HUES48 (cell line): ENCODE measurements around the gene CTSW.

Source experiments
- H3K27ac ChIP-seq: one replicate; pipeline ENCODE4 v1.7.0; 2013; ENCODE audit warnings: low read depth, low read length, inconsistent platforms
- H3K27me3 ChIP-seq: 2 replicates; pipeline ENCODE4 v1.6.1; 2013; ENCODE audit warnings: mild to moderate bottlenecking, low read length; ENCODE audit not compliant: control insufficient read depth, insufficient read depth
- H3K36me3 ChIP-seq: 2 replicates; pipeline ENCODE4 v1.6.1; 2013; ENCODE audit warnings: low read length; ENCODE audit not compliant: control insufficient read depth, insufficient read depth
- H3K4me1 ChIP-seq: 2 replicates; pipeline ENCODE4 v1.6.1; 2013; ENCODE audit warnings: mild to moderate bottlenecking, low read length; ENCODE audit not compliant: control insufficient read depth, insufficient read depth
- H3K4me3 ChIP-seq: 2 replicates; pipeline ENCODE4 v1.5.1; 2013; ENCODE audit warnings: mild to moderate bottlenecking, low read depth, low read length
- H3K9ac ChIP-seq: 2 replicates; pipeline ENCODE4 v1.6.1; 2013; ENCODE audit warnings: mild to moderate bottlenecking, low read depth, low read length, moderate library complexity
- H3K9me3 ChIP-seq: 2 replicates; pipeline ENCODE4 v1.6.1; 2013; ENCODE audit warnings: low read length; ENCODE audit not compliant: control insufficient read depth, insufficient read depth

Gene CTSW

GRCh38 chr11:65882120-65883057 is 2.8 kb downstream of the CTSW start:
- no peaks in the 10 kb centered on the region for H3K27me3 ChIP-seq
- H3K4me3 ChIP-seq: no peak overlapping the region
- H3K36me3 ChIP-seq: peaks cover 50% of the 10 kb centered on the region
- H3K9me3 ChIP-seq: no peaks in the 10 kb centered on the region
- peaks cover 4% of the 10 kb centered on the region; the same call in 1 of the 2 replicates for H3K4me1 ChIP-seq
- no peak overlapping the region for H3K9ac ChIP-seq
- H3K27ac ChIP-seq: no peak overlapping the region

DNA sequence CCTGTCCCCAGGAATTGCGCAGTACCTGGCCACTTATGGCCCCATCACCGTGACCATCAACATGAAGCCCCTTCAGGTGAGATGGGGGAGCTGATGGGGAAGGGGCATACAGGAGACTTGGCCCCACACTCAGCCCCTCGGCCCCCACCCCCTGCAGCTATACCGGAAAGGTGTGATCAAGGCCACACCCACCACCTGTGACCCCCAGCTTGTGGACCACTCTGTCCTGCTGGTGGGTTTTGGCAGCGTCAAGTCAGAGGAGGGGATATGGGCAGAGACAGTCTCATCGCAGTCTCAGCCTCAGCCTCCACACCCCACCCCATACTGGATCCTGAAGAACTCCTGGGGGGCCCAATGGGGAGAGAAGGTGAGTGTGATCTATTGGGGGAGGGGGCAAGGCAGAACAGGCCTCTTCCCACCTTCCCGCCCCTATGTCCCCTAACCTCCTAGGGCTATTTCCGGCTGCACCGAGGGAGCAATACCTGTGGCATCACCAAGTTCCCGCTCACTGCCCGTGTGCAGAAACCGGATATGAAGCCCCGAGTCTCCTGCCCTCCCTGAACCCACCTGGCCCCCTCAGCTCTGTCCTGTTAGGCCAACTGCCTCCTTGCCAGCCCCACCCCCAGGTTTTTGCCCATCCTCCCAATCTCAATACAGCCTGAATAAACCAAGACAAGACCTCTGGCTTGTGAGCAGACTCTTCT is 3.6 kb downstream of the CTSW start:
- no peaks in the 10 kb centered on the region for H3K9me3 ChIP-seq
- H3K9ac ChIP-seq: no peak overlapping the region
- H3K36me3 ChIP-seq: peaks cover 50% of the 10 kb centered on the region
- H3K4me3 ChIP-seq: no peak overlapping the region
- peaks cover 6% of the 10 kb centered on the region; the same call in 1 of the 2 replicates for H3K4me1 ChIP-seq
- no peak overlapping the region for H3K27ac ChIP-seq
- no peaks in the 10 kb centered on the region for H3K27me3 ChIP-seq

DNA sequence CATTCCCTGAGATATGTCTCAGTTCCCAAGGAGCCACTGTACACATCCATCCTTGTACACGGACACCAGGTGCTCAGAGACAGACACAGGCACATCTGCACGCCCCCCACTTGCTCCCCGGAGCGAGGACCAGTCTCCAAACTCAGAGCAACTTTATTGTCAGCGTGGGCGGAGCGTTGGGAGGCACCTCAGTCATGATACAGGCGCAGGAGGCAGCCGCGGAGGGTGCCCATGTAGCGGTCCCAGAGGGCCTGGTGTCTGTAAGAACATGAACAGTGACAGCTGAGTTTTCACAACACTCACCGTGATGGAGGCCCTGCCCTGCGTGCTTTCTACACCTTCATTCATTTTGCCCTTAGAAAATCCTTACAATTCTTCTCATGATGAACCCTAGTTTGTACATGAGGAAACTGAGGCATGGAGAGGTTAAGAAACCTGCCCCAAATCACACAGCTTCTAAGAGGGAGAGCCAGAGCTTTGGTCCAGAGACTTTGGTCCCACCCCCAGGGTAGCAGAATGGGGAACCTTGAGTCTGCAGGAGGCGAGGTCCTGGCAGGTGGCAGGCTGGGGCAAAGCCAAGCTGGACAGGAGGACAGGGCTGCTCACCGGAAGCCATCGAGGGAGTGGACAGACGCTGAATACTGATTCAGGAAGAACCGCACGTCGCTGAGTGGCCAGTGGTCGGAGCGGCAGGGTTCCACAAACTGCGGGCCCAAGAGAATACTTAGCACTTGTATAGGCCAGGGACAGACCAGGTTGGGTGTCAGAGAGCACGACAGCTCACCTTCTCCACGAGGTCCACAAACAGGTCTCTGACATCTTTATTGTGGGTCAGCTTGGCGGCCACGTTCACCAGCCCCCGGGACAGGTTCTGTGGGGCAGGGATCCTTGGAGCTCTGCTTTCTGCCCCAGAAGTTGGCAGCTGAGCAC is 4.4 kb downstream of the CTSW start:
- H3K9ac ChIP-seq: no peak overlapping the region
- H3K4me1 ChIP-seq: peaks cover 8% of the 10 kb centered on the region; the same call in 1 of the 2 replicates
- peaks cover 50% of the 10 kb centered on the region for H3K36me3 ChIP-seq

DNA sequence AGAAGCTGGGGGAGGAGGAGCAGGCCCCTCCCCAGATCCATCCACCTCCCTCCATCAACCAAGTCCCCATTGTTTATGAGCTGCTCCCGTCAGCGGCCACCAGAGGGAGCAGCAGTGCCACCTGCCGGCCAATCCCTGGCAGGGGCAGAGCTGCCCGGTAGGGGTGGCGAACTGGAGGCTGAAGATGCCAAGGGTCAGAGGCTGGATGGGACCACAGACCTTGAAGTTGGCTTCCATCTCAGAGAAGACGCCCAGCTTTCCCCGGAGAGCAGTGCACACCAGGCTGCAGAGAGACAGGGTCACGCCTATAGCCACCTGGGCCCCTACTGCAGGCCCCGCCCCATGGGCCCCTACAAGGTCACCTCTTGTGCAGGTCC is 5.1 kb downstream of the CTSW start:
- peaks cover 13% of the 10 kb centered on the region for H3K4me1 ChIP-seq
- no peak overlapping the region for H3K27ac ChIP-seq
- H3K27me3 ChIP-seq: peaks cover 8% of the 10 kb centered on the region
- peaks cover 50% of the 10 kb centered on the region for H3K36me3 ChIP-seq
- no peak overlapping the region for H3K9ac ChIP-seq
- no peak overlapping the region for H3K4me3 ChIP-seq
- H3K9me3 ChIP-seq: no peaks in the 10 kb centered on the region

More for the DNA sequence above, 4.4 kb downstream of the CTSW start:
- no peak overlapping the region for H3K4me3 ChIP-seq
- no peak overlapping the region for H3K27ac ChIP-seq
- peaks cover 1% of the 10 kb centered on the region; the same call in 1 of the 2 replicates for H3K27me3 ChIP-seq
- H3K9me3 ChIP-seq: no peaks in the 10 kb centered on the region

GRCh38 chr11:65885231-65885630 is 5.6 kb downstream of the CTSW start:
- Histone ChIP-seq H3K27ac (no peak overlapping the region), H3K9ac (no peak overlapping the region), H3K4me1 (peaks cover 18% of the 10 kb centered on the region), H3K4me3 (no peak overlapping the region), H3K9me3 (no peaks in the 10 kb centered on the region), H3K36me3 (peaks cover 50% of the 10 kb centered on the region), H3K27me3 (peaks cover 13% of the 10 kb centered on the region)

- Histone ChIP-seq H3K9ac (no peak overlapping the region), H3K27me3 (peaks cover 14% of the 10 kb centered on the region), H3K27ac (no peak overlapping the region), H3K9me3 (no peaks in the 10 kb centered on the region), H3K4me1 (peaks cover 18% of the 10 kb centered on the region), H3K36me3 (peaks cover 50% of the 10 kb centered on the region), H3K4me3 (no peak overlapping the region)
These were observed 6.3 kb downstream of the CTSW start for GRCh38 chr11:65885808-65886536.

GRCh38 chr11:65886826-65887722 is 7.4 kb downstream of the CTSW start:
- H3K36me3 ChIP-seq: peaks cover 48% of the 10 kb centered on the region
- peak overlapping the region; percentile 54; the same call in 1 of the 2 replicates for H3K9ac ChIP-seq

GRCh38 chr11:65887723-65888162 is 8.1 kb downstream of the CTSW start:
- Histone ChIP-seq H3K9me3 (no peaks in the 10 kb centered on the region), H3K27me3 (peaks cover 18% of the 10 kb centered on the region), H3K4me3 (peak overlapping the region; percentile 83), H3K9ac (peak overlapping the region; percentile 54; the same call in 1 of the 2 replicates), H3K36me3 (peaks cover 41% of the 10 kb centered on the region), H3K4me1 (peaks cover 23% of the 10 kb centered on the region), H3K27ac (peak overlapping the region; percentile 85)

More at GRCh38 chr11:65886826-65887722, 7.4 kb downstream of the CTSW start:
- Histone ChIP-seq H3K9me3 (no peaks in the 10 kb centered on the region), H3K4me1 (peaks cover 21% of the 10 kb centered on the region), H3K27ac (peak overlapping the region; percentile 85), H3K27me3 (peaks cover 18% of the 10 kb centered on the region), H3K4me3 (peak overlapping the region; percentile 83)

DNA sequence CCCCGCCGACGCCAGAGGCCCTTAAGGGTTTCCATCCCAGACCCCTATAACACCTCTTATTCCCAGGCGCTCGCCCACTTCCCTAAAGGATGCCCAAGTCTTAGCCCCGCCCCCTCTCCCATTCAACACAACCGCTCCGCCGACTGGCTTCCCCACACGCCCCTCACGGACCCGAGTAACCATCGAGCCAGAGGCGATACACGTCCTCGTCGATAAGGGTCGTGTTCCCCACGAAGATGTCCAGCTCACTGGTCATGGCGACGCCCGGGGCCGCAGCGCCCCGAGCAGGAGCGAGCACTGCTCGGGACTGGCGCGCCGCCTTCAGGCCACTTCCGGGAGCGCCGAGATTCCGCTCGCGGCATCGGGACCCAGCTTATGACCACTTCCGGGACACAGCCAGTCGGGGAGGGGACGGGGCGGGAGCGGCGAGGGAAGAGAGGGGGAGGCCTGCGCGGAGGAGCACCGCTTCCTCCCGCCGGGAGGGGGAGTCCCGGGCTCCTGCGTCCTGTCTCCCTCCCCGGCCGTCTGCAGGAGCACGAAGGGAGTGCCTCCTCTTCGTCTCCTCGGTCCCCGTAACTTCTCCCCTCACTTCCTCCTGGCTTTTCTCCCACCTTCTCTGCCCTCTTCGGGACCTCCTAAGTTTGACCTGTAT is 8.7 kb downstream of the CTSW start, which contains the start of gene FIBP:
TSS of gene FIBP (minus strand) at position 309 of the 652 bp plus-strand sequence. CDS start at position 256, 53 bp downstream.
- peaks cover 23% of the 10 kb centered on the region for H3K4me1 ChIP-seq
- H3K9ac ChIP-seq: peak within 1 kb of the TSS; percentile 54; the same call in 1 of the 2 replicates
- peaks cover 36% of the 10 kb centered on the region for H3K36me3 ChIP-seq
- H3K4me3 ChIP-seq: peak within 1 kb of the TSS; percentile 83
- no peaks in the 10 kb centered on the region for H3K9me3 ChIP-seq
- H3K27ac ChIP-seq: peak within 1 kb of the TSS; percentile 85
- H3K27me3 ChIP-seq: peaks cover 18% of the 10 kb centered on the region
